GM12874 (cell line): ENCODE results near the gene STRBP.

ENCODE experiments used
- CTCF ChIP-seq: IDR thresholded peaks from 2 replicates; pipeline ENCODE4 v1.5.1; 2011; ENCODE audit warnings: low read depth, mild to moderate bottlenecking, control low read depth, low read length, moderate library complexity; ENCODE audit not compliant: insufficient read depth

STRBP gene

GRCh38 chr9:123135430-123135829 lies 133.0 kb downstream of the STRBP start:
- TF ChIP-seq CTCF = no peak

DNA sequence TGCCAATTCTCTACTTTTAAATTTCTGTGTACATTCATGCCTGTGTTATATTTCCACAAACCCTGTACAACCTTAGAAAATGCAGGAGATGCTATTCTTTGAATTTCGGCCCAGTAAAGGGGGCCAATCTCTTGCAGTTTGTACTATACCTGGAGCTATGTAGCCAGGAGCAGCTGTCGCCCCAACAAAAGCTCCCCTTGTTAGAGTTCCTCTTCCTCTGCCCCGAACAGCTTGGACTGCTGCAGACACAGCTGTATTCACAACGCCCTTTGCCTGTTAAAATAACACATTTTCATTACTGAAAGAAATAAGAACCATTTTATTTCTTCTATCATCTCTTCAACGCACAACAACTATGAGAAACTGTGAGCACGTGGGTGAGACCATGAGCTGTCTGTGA lies 135.7 kb downstream of the STRBP start:
- TF ChIP-seq CTCF = no peak

GRCh38 chr9:123131993-123132392 lies 136.4 kb downstream of the STRBP start:
- TF ChIP-seq CTCF = no peak

- no peak for TF ChIP-seq CTCF
These were observed 137.1 kb downstream of the STRBP start for GRCh38 chr9:123131258-123131657.

DNA sequence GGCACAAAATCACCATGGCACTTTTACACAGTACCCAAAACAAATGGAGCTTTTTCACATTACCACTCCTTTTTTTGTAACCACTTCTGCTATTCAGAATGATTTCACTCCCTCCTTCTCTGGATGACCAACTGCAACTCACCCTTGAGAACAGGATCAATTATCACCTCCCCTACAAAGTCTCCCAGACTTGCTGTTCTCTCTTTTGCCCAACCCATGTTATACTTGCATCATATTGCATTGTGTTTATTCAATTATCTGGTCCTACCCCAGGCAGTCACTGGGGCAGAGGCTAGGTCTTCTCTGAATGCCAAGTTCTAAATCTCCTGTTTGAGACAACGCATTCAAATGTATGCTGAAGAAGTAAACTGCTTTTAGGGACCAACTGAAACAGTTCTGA lies 139.0 kb downstream of the STRBP start:
- no peak for TF ChIP-seq CTCF

DNA sequence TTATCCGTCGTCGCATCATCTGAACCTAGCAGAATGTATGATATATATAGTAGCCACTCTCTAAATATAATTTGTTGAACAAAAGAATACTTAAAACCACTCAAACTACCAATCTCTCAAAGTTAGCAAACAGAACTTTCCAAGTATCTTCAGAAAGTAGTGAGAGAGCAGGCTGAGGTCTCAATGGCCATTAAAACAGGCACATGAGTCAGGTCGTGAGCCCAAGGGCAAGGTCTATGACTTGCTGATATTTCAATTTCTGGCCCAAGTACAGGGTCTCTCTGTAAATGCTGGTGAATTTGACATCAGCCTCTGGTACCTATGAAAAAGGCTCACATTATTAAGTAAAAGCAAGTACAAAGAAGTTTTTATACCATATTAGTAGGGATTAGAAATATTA lies 139.8 kb downstream of the STRBP start:
- no peak for TF ChIP-seq CTCF

- no peak for TF ChIP-seq CTCF
These were observed 140.8 kb downstream of the STRBP start for GRCh38 chr9:123127512-123128075.
